GM12878 (cell line): ENCODE results near the gene ING5. TPM values are rescaled to one million over a fixed set of nuclear protein-coding genes. Genes with fewer than 3 reads are reported as not detected.

ENCODE experiments used
- CBX5 ChIP-seq: sonication (generic); IDR thresholded peaks from 2 replicates; pipeline ENCODE4 v1.6.1; 2016; ENCODE audit warnings: low read depth, moderate library complexity, mild to moderate bottlenecking, inconsistent platforms
- CHD4 ChIP-seq: fragments of 200-600 bp; sonication (generic); IDR thresholded peaks from 2 replicates; pipeline ENCODE4 v1.6.1; 2016; ENCODE audit warnings: mild to moderate bottlenecking
- EGR1 ChIP-seq, 2 experiments: IDR thresholded peaks; 1 replicate in 1 of 2; 2 replicates in 1 of 2; pipeline ENCODE4 v1.6.1; 2011 to 2012; ENCODE audit warnings: low read depth in 2 of 2, low read length in 2 of 2, borderline replicate concordance in 1 of 2, mild to moderate bottlenecking in 1 of 2, moderate library complexity in 1 of 2
- EP300 ChIP-seq, 2 experiments: fragments of 150-350 bp in 1 of 2; IDR thresholded peaks; 2 replicates each; pipeline ENCODE4 v1.6.1; 2011 to 2012; ENCODE audit warnings: low read depth in 2 of 2, low read length in 2 of 2, borderline replicate concordance in 1 of 2, improper control_type of control experiment in 1 of 2, inconsistent platforms in 1 of 2; ENCODE audit not compliant: control insufficient read depth in 1 of 2
- GATAD2B ChIP-seq: fragments of 450-650 bp; conservative IDR thresholded peaks from 2 replicates; pipeline ENCODE4 v1.6.1; 2017; ENCODE audit warnings: low read depth, mild to moderate bottlenecking, moderate library complexity
- IKZF2 ChIP-seq, 2 experiments: fragments of 450-650 bp; IDR thresholded peaks; 2 replicates each; pipeline ENCODE4 v1.6.1; 2017; ENCODE audit warnings: mild to moderate bottlenecking in 2 of 2, moderate library complexity in 2 of 2
- MTA2 ChIP-seq: fragments of 450-650 bp; IDR thresholded peaks from 2 replicates; pipeline ENCODE4 v1.6.1; 2016; ENCODE audit warnings: low read depth, mild to moderate bottlenecking, moderate library complexity
- PRDM15 ChIP-seq: fragments of 450-650 bp; formaldehyde crosslinking; IDR thresholded peaks from 2 replicates; pipeline ENCODE4 v1.4.0; 2020; ENCODE audit warnings: mild to moderate bottlenecking, moderate library complexity
- RB1 ChIP-seq: fragments of 450-650 bp; formaldehyde crosslinking; IDR thresholded peaks from 2 replicates; pipeline ENCODE4 v1.6.1; 2017; ENCODE audit warnings: mild to moderate bottlenecking, borderline replicate concordance
- STAT1 ChIP-seq: fragments of 450-650 bp; conservative IDR thresholded peaks from 2 replicates; pipeline ENCODE4 v1.6.1; 2014; ENCODE audit warnings: antibody characterized with exemption, mild to moderate bottlenecking
- TCF12 ChIP-seq: IDR thresholded peaks from 2 replicates; pipeline ENCODE4 v1.6.1; 2011; ENCODE audit warnings: low read depth, mild to moderate bottlenecking, low read length
- TCF3 ChIP-seq: IDR thresholded peaks from 2 replicates; pipeline ENCODE4 v1.6.1; 2012; ENCODE audit warnings: low read depth, mild to moderate bottlenecking, low read length, borderline replicate concordance; ENCODE audit not compliant: insufficient read depth
- ZBED1 ChIP-seq: IDR thresholded peaks from 2 replicates; pipeline ENCODE4 v1.6.1; 2016; ENCODE audit warnings: borderline replicate concordance
- ZNF592 ChIP-seq: fragments of 450-650 bp; IDR thresholded peaks from 2 replicates; pipeline ENCODE4 v1.6.1; 2017; ENCODE audit warnings: mild to moderate bottlenecking, moderate library complexity
- polyA plus RNA-seq, 11 experiments: library from polyadenylated mRNA; depleted of rRNA in 4 of 11; unstranded in 6 of 11; stranded (reverse) in 5 of 11; fragments of >200 nt; fragmentation: Nextera tagmentation in 4 of 11; fragmentation: Illumina TruSeq in 1 of 11; extraction: Ambion mirVana in 4 of 11; extraction: Trizol in 1 of 11; gene quantifications; 1 replicate in 1 of 11; 2 replicates in 10 of 11; pipeline versions ENCODE4 v1.2.1 to v1.2.3, GENCODE V29; 2011 to 2016; ENCODE audit warnings: inconsistent platforms in 2 of 11, missing spikeins in 2 of 11, low read depth in 1 of 11
- total RNA-seq, 4 experiments: library from RNA; depleted of rRNA in 3 of 4; stranded (reverse); fragments of >200 nt in 3 of 4; fragmentation: Illumina TruSeq in 1 of 4; extraction: Trizol in 1 of 4; gene quantifications; 2 replicates each; pipeline versions ENCODE4 v1.2.1 to v1.2.3, GENCODE V29; 2013 to 2021

The ING5 gene
- total and polyA plus RNA-seq, 10 of the 15 experiments (the other 5 are each of a cell fraction or from before 2014, with no cell fraction given), result 10.0 to 46.1 (median 27.2) TPM

- TF ChIP-seq EP300 (IDR thresholded peaks at IDR 0.05; ENCODE audit: borderline replicate concordance in 1 of 2, control insufficient read depth in 1 of 2, low read depth in 2 of 2, low read length in 2 of 2), result no peak
- no peak for TF ChIP-seq CHD4
- TF ChIP-seq TCF3, result peak; percentile 91
- no peak for TF ChIP-seq MTA2
- peak; percentile 30; the same call in 1 of the 2 replicates for TF ChIP-seq RB1
- TF ChIP-seq IKZF2 (IDR thresholded peaks at IDR 0.05), result no peak
- TF ChIP-seq ZNF592, result 0 out of 2 replicates have a peak, but pooled peaks have one; percentile 64
- TF ChIP-seq TCF12, result peak; percentile 86
- TF ChIP-seq ZBED1, result no peak
- TF ChIP-seq CBX5, result no peak
- no peak for TF ChIP-seq PRDM15
- TF ChIP-seq STAT1, result no peak
- peak; percentile 92 for TF ChIP-seq GATAD2B
- TF ChIP-seq EGR1 (IDR thresholded peaks at IDR 0.05; ENCODE audit: borderline replicate concordance in 1 of 2, low read depth in 2 of 2, low read length in 2 of 2), result peak in 1 of 2 experiments; percentile 91; a peak in 2 of 3 replicates
These were observed 554 bp downstream of the ING5 start (continued) for GRCh38 chr2:241702155-241703031.
